Type B pancreatic cell (in vitro differentiated cells): ENCODE results near the gene EFCAB8. TPM values are rescaled to one million over a fixed set of nuclear protein-coding genes. Genes with fewer than 3 reads are reported as not detected.

Experiments used
- DNase-seq: peaks from one replicate; pipeline ENCODE4 v3.0.0; 2021; ENCODE audit warnings: mixed read lengths; ENCODE audit not compliant: unreplicated experiment; ENCODE audit errors: extremely low spot score
- H3K27ac Mint-ChIP-seq: 2 replicates; pipeline ENCODE4 v1.8.0; 2021; ENCODE audit warnings: mild to moderate bottlenecking, mixed read lengths
- H3K27me3 Mint-ChIP-seq: 2 replicates; pipeline ENCODE4 v1.8.0; 2021; ENCODE audit warnings: mixed read lengths
- H3K36me3 Mint-ChIP-seq: 2 replicates; pipeline ENCODE4 v1.8.0; 2021; ENCODE audit warnings: mixed read lengths
- H3K4me1 Mint-ChIP-seq: one replicate; pipeline ENCODE4 v1.8.0; 2021; ENCODE audit warnings: mixed read lengths; ENCODE audit not compliant: unreplicated experiment
- H3K4me3 Mint-ChIP-seq: 2 replicates; pipeline ENCODE4 v1.8.0; 2021; ENCODE audit warnings: mild to moderate bottlenecking, mixed read lengths
- H3K9me3 Mint-ChIP-seq: 2 replicates; pipeline ENCODE4 v1.8.0; 2021; ENCODE audit warnings: mixed read lengths
- CTCF ChIP-seq: fragments of 200-600 bp; sonication (generic); conservative IDR thresholded peaks from 2 replicates; pipeline ENCODE4 v1.5.0; 2021; ENCODE audit warnings: antibody characterized with exemption, mild to moderate bottlenecking
- total RNA-seq: library from RNA; stranded (reverse); gene quantifications from 2 replicates; pipeline ENCODE4 v1.2.1, GENCODE V29; 2021; ENCODE audit warnings: low replicate concordance

EFCAB8 gene
- total RNA-seq, 1 donor from 2014 or later = 0.97 TPM

- DNase-seq = no peak
- Mint-ChIP-seq H3K27me3 (no peaks in the 10 kb centered on the region), H3K9me3 (no peaks in the 10 kb centered on the region), H3K4me1 (no peaks in the 10 kb centered on the region), H3K36me3 (no peaks in the 10 kb centered on the region), H3K4me3 (no peak overlapping the region), H3K27ac (no peak overlapping the region)
- no peak for TF ChIP-seq CTCF
These were observed 49.9 kb downstream of the EFCAB8 start for GRCh38 chr20:32908334-32909292.

GRCh38 chr20:32909451-32909850 is 50.7 kb downstream of the EFCAB8 start:
- Mint-ChIP-seq H3K36me3 (no peaks in the 10 kb centered on the region), H3K4me1 (no peaks in the 10 kb centered on the region), H3K27ac (no peak overlapping the region), H3K9me3 (peaks cover 3% of the 10 kb centered on the region), H3K27me3 (peaks cover 4% of the 10 kb centered on the region), H3K4me3 (no peak overlapping the region)
- TF ChIP-seq CTCF = no peak
- DNase-seq = no peak

- Mint-ChIP-seq H3K4me1 (no peaks in the 10 kb centered on the region), H3K27ac (no peak overlapping the region), H3K27me3 (peaks cover 5% of the 10 kb centered on the region), H3K4me3 (no peak overlapping the region), H3K36me3 (no peaks in the 10 kb centered on the region), H3K9me3 (peaks cover 4% of the 10 kb centered on the region)
- TF ChIP-seq CTCF = no peak
- DNase-seq = no peak
These were observed 51.3 kb downstream of the EFCAB8 start for GRCh38 chr20:32909896-32910571.

GRCh38 chr20:32911355-32911754 is 52.6 kb downstream of the EFCAB8 start:
- H3K27ac Mint-ChIP-seq = no peak overlapping the region
- DNase-seq = no peak
- no peaks in the 10 kb centered on the region for H3K4me1 Mint-ChIP-seq
- H3K27me3 Mint-ChIP-seq = peaks cover 6% of the 10 kb centered on the region
- no peak for TF ChIP-seq CTCF
- H3K4me3 Mint-ChIP-seq = no peak overlapping the region
- H3K9me3 Mint-ChIP-seq = peaks cover 4% of the 10 kb centered on the region
- no peaks in the 10 kb centered on the region for H3K36me3 Mint-ChIP-seq

GRCh38 chr20:32912688-32913087 is 54.0 kb downstream of the EFCAB8 start:
- Mint-ChIP-seq H3K36me3 (no peaks in the 10 kb centered on the region), H3K9me3 (peaks cover 4% of the 10 kb centered on the region), H3K4me3 (no peak overlapping the region), H3K27ac (no peak overlapping the region), H3K4me1 (no peaks in the 10 kb centered on the region), H3K27me3 (peaks cover 10% of the 10 kb centered on the region)
- no peak for TF ChIP-seq CTCF
- no peak for DNase-seq
